ENCODE measurements around the gene TIMP2. TPM values are rescaled to one million over a fixed set of nuclear protein-coding genes. Genes with fewer than 3 reads are reported as not detected.

Gene TIMP2
- total and polyA plus RNA-seq, 2 of the 13 experiments (the other 11 are each of a cell fraction or from before 2014, with no cell fraction given), result 3.8 to 8.5 TPM

DNA sequence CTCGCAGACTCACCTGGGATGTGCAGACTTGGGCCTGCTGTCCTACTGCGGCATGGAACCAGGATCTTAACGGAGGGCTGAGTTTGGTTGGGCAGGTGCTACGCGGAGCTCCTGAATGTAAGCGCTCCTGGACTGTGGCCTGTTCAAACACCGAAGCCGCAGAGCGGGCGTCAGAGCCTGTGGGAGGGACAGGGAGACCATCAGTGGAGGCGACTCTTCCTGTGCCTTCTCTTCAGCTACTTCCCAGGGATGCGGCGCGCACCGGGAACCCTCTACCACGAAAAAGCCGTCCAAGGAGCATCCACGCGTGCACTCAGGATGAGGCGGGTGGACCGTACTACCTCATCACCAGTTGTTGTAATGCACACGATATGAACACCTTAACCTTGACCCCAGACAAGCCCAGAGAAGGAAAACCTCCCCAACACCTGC, 86.6 kb downstream of the TIMP2 start (continued):
- TF ChIP-seq, protein P1, sequence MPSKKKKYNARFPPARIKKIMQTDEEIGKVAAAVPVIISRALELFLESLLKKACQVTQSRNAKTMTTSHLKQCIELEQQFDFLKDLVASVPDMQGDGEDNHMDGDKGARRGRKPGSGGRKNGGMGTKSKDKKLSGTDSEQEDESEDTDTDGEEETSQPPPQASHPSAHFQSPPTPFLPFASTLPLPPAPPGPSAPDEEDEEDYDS (CRISPR knock-in tag; IDR thresholded peaks at IDR 0.05), result peak; percentile 36; the same call in 1 of the 2 replicates
- TF ChIP-seq DZIP1 (CRISPR knock-in tag; IDR thresholded peaks at IDR 0.05) (no peak), KLF6 (CRISPR knock-in tag; IDR thresholded peaks at IDR 0.05) (no peak), RORA (CRISPR knock-in tag; IDR thresholded peaks at IDR 0.05) (no peak), ZNF18 (CRISPR knock-in tag; IDR thresholded peaks at IDR 0.05; ENCODE audit: insufficient replicate concordance) (no peak), IRX3 (CRISPR knock-in tag; IDR thresholded peaks at IDR 0.05; ENCODE audit: borderline replicate concordance, low read depth) (no peak), AGO1 (IDR thresholded peaks at IDR 0.05; ENCODE audit: low read depth, low read length, poor library complexity, severe bottlenecking) (no peak), THAP7 (CRISPR knock-in tag; IDR thresholded peaks at IDR 0.05) (no peak), AGO2 (optimal IDR thresholded peaks at IDR 0.05; ENCODE audit: low read depth, low read length) (no peak), KLF13 (CRISPR knock-in tag; IDR thresholded peaks at IDR 0.05) (no peak), HHEX (CRISPR knock-in tag; IDR thresholded peaks at IDR 0.05) (no peak), ZBTB3 (CRISPR knock-in tag; IDR thresholded peaks at IDR 0.05; ENCODE audit: borderline replicate concordance, low read depth) (no peak), PHB2 (IDR thresholded peaks at IDR 0.05; ENCODE audit: partially characterized antibody) (no peak), EED (CRISPR knock-in tag; IDR thresholded peaks at IDR 0.05) (no peak), KMT2A (CRISPR knock-in tag; IDR thresholded peaks at IDR 0.05) (peak; percentile 86), MLLT10 (CRISPR knock-in tag; IDR thresholded peaks at IDR 0.05) (no peak), MEF2D (CRISPR knock-in tag; IDR thresholded peaks at IDR 0.05) (no peak), POLR2G (IDR thresholded peaks at IDR 0.05; ENCODE audit: low read depth, low read length) (no peak), EP300 (IDR thresholded peaks at IDR 0.05; ENCODE audit: low read depth in 2 of 2, low read length in 2 of 2) (no peak), EP300 (CRISPR knock-in tag; IDR thresholded peaks at IDR 0.05; ENCODE audit: borderline replicate concordance) (no peak)
- TF ChIP-seq, protein P2, sequence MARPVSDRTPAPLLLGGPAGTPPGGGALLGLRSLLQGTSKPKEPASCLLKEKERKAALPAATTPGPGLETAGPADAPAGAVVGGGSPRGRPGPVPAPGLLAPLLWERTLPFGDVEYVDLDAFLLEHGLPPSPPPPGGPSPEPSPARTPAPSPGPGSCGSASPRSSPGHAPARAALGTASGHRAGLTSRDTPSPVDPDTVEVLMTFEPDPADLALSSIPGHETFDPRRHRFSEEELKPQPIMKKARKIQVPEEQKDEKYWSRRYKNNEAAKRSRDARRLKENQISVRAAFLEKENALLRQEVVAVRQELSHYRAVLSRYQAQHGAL (CRISPR knock-in tag; IDR thresholded peaks at IDR 0.05; ENCODE audit: not compliant biosample characterization), result peak; percentile 53
- TF ChIP-seq, protein P3, sequence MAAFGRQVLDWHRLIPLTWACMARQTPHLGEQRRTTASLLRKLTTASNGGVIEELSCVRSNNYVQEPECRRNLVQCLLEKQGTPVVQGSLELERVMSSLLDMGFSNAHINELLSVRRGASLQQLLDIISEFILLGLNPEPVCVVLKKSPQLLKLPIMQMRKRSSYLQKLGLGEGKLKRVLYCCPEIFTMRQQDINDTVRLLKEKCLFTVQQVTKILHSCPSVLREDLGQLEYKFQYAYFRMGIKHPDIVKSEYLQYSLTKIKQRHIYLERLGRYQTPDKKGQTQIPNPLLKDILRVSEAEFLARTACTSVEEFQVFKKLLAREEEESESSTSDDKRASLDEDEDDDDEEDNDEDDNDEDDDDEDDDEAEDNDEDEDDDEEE (CRISPR knock-in tag; IDR thresholded peaks at IDR 0.05), result 0 out of 2 replicates have a peak, but pooled peaks have one; percentile 39
- TF ChIP-seq, protein P4, sequence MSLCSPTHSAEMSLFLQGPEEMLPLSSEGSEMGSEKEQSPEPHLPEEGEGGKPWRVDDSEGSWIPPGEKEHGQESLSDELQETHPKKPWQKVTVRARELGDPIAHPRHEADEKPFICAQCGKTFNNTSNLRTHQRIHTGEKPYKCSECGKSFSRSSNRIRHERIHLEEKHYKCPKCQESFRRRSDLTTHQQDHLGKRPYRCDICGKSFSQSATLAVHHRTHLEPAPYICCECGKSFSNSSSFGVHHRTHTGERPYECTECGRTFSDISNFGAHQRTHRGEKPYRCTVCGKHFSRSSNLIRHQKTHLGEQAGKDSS (CRISPR knock-in tag; IDR thresholded peaks at IDR 0.05; ENCODE audit: borderline replicate concordance, low read depth), result no peak; the same call in 1 of the 2 replicates
